Endothelial cell of umbilical vein (primary cell): ENCODE data around the gene FARP1. TPM values are rescaled to one million over a fixed set of nuclear protein-coding genes. Genes with fewer than 3 reads are reported as not detected.

Experiments
- BruUV-seq: library from RNA; stranded (reverse); fragments of 400-500 nt; replicated peaks from 2 replicates; lab custom pipeline; 2021; lab: Mats Ljungman, UMichigan
- CTCF ChIA-PET: fragments of 300-600, 350-600 bp; sonication (Branson Sonifier 250); formaldehyde crosslinking; loops from one replicate; lab custom pipeline; 2021; ENCODE audit warnings: antibody characterized with exemption, inconsistent platforms; lab: Charles Lee
- POLR2A ChIA-PET: fragments of 300-600, 350-600 bp; sonication (Branson Sonifier 250); formaldehyde crosslinking; loops from one replicate; lab custom pipeline; 2021; ENCODE audit warnings: antibody characterized with exemption, inconsistent platforms; lab: Charles Lee
- DNase-seq: peaks from one replicate; pipeline ENCODE4 v3.0.0-alpha.2; 2011; ENCODE audit warnings: low read depth, low spot score
- FAIRE-seq: peaks from 2 replicates; lab custom pipeline; 2011; peaks lifted over from hg19 to GRCh38; lab: Jason Lieb, UNC
- H2AFZ ChIP-seq: 2 replicates; pipeline ENCODE4 v1.6.0; 2012; ENCODE audit warnings: low read depth, low read length, control low read depth, inconsistent platforms
- H3K27ac ChIP-seq: 2 replicates; pipeline ENCODE4 v1.5.1; 2011; ENCODE audit warnings: low read depth, mild to moderate bottlenecking, control low read depth, low read length, moderate library complexity; ENCODE audit not compliant: insufficient read depth
- H3K27me3 ChIP-seq, 2 experiments: 2 replicates each; pipeline versions ENCODE4 v1.6.0 to v1.6.1; 2011; ENCODE audit warnings: low read length in 2 of 2, mixed read lengths in 1 of 2; ENCODE audit not compliant: control insufficient read depth in 2 of 2, insufficient read depth in 2 of 2
- H3K36me3 ChIP-seq, 2 experiments: 2 replicates in 1 of 2; 3 replicates in 1 of 2; pipeline ENCODE4 v1.5.1; 2011; ENCODE audit warnings: low read length in 2 of 2, mild to moderate bottlenecking in 1 of 2, moderate library complexity in 1 of 2; ENCODE audit not compliant: control insufficient read depth in 2 of 2, insufficient read depth in 2 of 2; ENCODE audit errors: extremely low read depth in 1 of 2
- H3K4me1 ChIP-seq: 3 replicates; pipeline ENCODE4 v1.5.1; 2011; ENCODE audit warnings: mild to moderate bottlenecking, low read length; ENCODE audit not compliant: control insufficient read depth, insufficient read depth; ENCODE audit errors: extremely low read depth
- H3K4me2 ChIP-seq: 2 replicates; pipeline ENCODE4 v1.6.1; 2011; ENCODE audit warnings: low read length, control low read depth, mixed read lengths; ENCODE audit not compliant: insufficient read depth
- H3K4me3 ChIP-seq, 3 experiments: fragments of 200-600 bp in 1 of 3; sonication (generic), shearing (Covaris generic) in 1 of 3; replicated peaks in 1 of 3; 2 replicates each; pipeline ENCODE4 v1.5.1; 2011 to 2016; ENCODE audit warnings: control low read depth in 3 of 3, low read length in 3 of 3, mild to moderate bottlenecking in 2 of 3, inconsistent platforms in 1 of 3, low read depth in 1 of 3, moderate library complexity in 1 of 3; ENCODE audit not compliant: insufficient read depth in 1 of 3
- H3K79me2 ChIP-seq: 2 replicates; pipeline ENCODE4 v1.6.0; 2012; ENCODE audit warnings: low read length, inconsistent platforms; ENCODE audit not compliant: control insufficient read depth, insufficient read depth
- H3K9ac ChIP-seq: replicated peaks from 2 replicates; pipeline ENCODE3; 2011; ENCODE audit warnings: low read length, control low read depth; ENCODE audit not compliant: insufficient read depth; ENCODE audit errors: extremely low read depth
- H3K9me1 ChIP-seq: replicated peaks from 3 replicates; pipeline ENCODE4 v1.6.0; 2011; ENCODE audit warnings: mild to moderate bottlenecking, low read length; ENCODE audit not compliant: control insufficient read depth, insufficient read depth; ENCODE audit errors: extremely low read depth
- H3K9me3 ChIP-seq: replicated peaks from 2 replicates; pipeline ENCODE4 v1.5.1; 2012; ENCODE audit warnings: low read length, inconsistent platforms; ENCODE audit not compliant: control insufficient read depth, insufficient read depth
- H4K20me1 ChIP-seq: replicated peaks from 2 replicates; pipeline ENCODE3; 2011; ENCODE audit warnings: mild to moderate bottlenecking, low read length; ENCODE audit not compliant: control insufficient read depth, insufficient read depth; ENCODE audit errors: extremely low read depth
- CTCF ChIP-seq, 2 donors: IDR thresholded peaks; 1 replicate in 1 of 2; 2 replicates in 1 of 2; pipeline ENCODE4 v1.5.1; 2011; ENCODE audit warnings: low read length in 2 of 2, mild to moderate bottlenecking in 2 of 2, moderate library complexity in 2 of 2, control low read depth in 1 of 2, inconsistent platforms in 1 of 2, low read depth in 1 of 2; ENCODE audit not compliant: insufficient read depth in 1 of 2; ENCODE audit errors: extremely low read depth in 1 of 2
- EZH2 ChIP-seq: IDR thresholded peaks from 2 replicates; pipeline ENCODE4 v1.6.1; 2012; ENCODE audit warnings: borderline replicate concordance, low read depth, mild to moderate bottlenecking, moderate library complexity, low read length, inconsistent platforms; ENCODE audit not compliant: severe bottlenecking
- FOS ChIP-seq: IDR thresholded peaks from 2 replicates; pipeline ENCODE4 v1.6.1; 2011; ENCODE audit warnings: mild to moderate bottlenecking, low read length, moderate library complexity, borderline replicate concordance; ENCODE audit not compliant: insufficient read depth
- GATA2 ChIP-seq: IDR thresholded peaks from 2 replicates; pipeline ENCODE4 v1.7.0; 2011; ENCODE audit warnings: low read depth, mild to moderate bottlenecking, moderate library complexity, mixed read lengths, low read length; ENCODE audit not compliant: insufficient read length, insufficient read depth
- JUN ChIP-seq: IDR thresholded peaks from 2 replicates; pipeline ENCODE4 v1.6.1; 2011; ENCODE audit warnings: borderline replicate concordance, low read depth; ENCODE audit not compliant: insufficient read length, insufficient read depth
- MAX ChIP-seq: IDR thresholded peaks from 2 replicates; pipeline ENCODE4 v1.6.1; 2011; ENCODE audit not compliant: insufficient read depth, insufficient read length
- MYC ChIP-seq: IDR thresholded peaks from one replicate; pipeline ENCODE4 v1.6.1; 2011; ENCODE audit warnings: mild to moderate bottlenecking, low read depth, low read length
- POLR2A ChIP-seq: IDR thresholded peaks from 2 replicates; pipeline ENCODE4 v1.6.1; 2012; ENCODE audit warnings: low read depth, mild to moderate bottlenecking, control low read depth, low read length
- POLR2AphosphoS5 ChIP-seq: IDR thresholded peaks from 2 replicates; pipeline ENCODE4 v1.6.1; 2012; ENCODE audit warnings: low read depth, mild to moderate bottlenecking, control low read depth, low read length, moderate library complexity; ENCODE audit not compliant: insufficient read depth
- dilution Hi-C: fragments of 300-500 bp; cut with MboI; formaldehyde crosslinking; loops from one replicate; pipeline ENCODE4 v1.15.0; 2019; ENCODE audit warnings: low sequenced_read_pairs; ENCODE audit not compliant: extremely low pct_ligation_motif_present
- intact Hi-C: fragments of 100-400 bp; cut with micrococcal nuclease; formaldehyde crosslinking; loops from one replicate; pipeline ENCODE4 v1.10.0; 2022
- polyA plus RNA-seq, 4 experiments: library from polyadenylated mRNA; depleted of rRNA in 3 of 4; stranded (reverse) in 3 of 4; unstranded in 1 of 4; fragments of >200 nt; gene quantifications; 2 replicates each; pipeline versions ENCODE4 v1.2.1 to v1.2.3, GENCODE V29; 2011 to 2012; ENCODE audit warnings: missing spikeins in 1 of 4
- total RNA-seq: library from RNA; stranded (reverse); gene quantifications from 2 replicates; pipeline ENCODE4 v1.2.3, GENCODE V29; 2021

FARP1 gene
- total and polyA plus RNA-seq, 2 donors (not counting 3 experiments of a cell fraction or from before 2014, with no cell fraction given), result 19.0 to 77.7 TPM

- dilution Hi-C loops (no loop called here), intact Hi-C loops (no loop called here)
- no peak overlapping the region for H3K4me2 ChIP-seq
- ChIA-PET POLR2A (no interaction called here), CTCF (interaction anchor here (1.3 kb wide), 1 partner anchor 10 kb away, joined by 3 read pairs; no protein-coding TSS in a partner anchor)
- no peaks in the 10 kb centered on the region for H3K9me1 ChIP-seq
- no peak overlapping the region for H2AFZ ChIP-seq
- no peaks in the 10 kb centered on the region for H3K36me3 ChIP-seq
- H4K20me1 ChIP-seq, result no peaks in the 10 kb centered on the region
- no peak for DNase-seq
- no peak overlapping the region for H3K9ac ChIP-seq
- no peaks in the 10 kb centered on the region for H3K4me1 ChIP-seq
- no peak for FAIRE-seq
- no peak for TF ChIP-seq JUN
- TF ChIP-seq CTCF (IDR thresholded peaks at IDR 0.05; ENCODE audit: extremely low read depth in 1 of 2, insufficient read depth in 1 of 2, low read depth in 1 of 2, low read length in 2 of 2), result no peak
- no peak for TF ChIP-seq POLR2A
- TF ChIP-seq EZH2, result no peak
- TF ChIP-seq FOS, result no peak
- TF ChIP-seq MYC, result no peak
- TF ChIP-seq POLR2AphosphoS5, result no peak
- TF ChIP-seq MAX, result no peak
- TF ChIP-seq GATA2, result no peak
- no peak overlapping the region for H3K27ac ChIP-seq
- H3K79me2 ChIP-seq, result no peaks in the 10 kb centered on the region
- no peaks in the 10 kb centered on the region for H3K27me3 ChIP-seq
- no peak overlapping the region for H3K4me3 ChIP-seq
- no peaks in the 10 kb centered on the region for H3K9me3 ChIP-seq
- no TSS peak for BruUV-seq
Observed at GRCh38 chr13:98234348-98234747, 91.5 kb downstream of the FARP1 start.
